ENCODE measurements around the gene SLC9A6. TPM values are rescaled to one million over a fixed set of nuclear protein-coding genes. Genes with fewer than 3 reads are reported as not detected.
"Not testable (repeated sequence)": the region's sequence is repeated elsewhere in the genome, so short reads cannot be mapped to it uniquely, and the experiment has no call there.

SLC9A6 gene
- total RNA-seq, 1 experiment from 2014 or later, result 13.0 TPM

GRCh38 chrX:136049608-136050007 is 64.4 kb downstream of the SLC9A6 start:
- TF ChIP-seq CTCF (conservative IDR thresholded peaks at IDR 0.05; ENCODE audit: low read depth, low read length), result no peak
- TF ChIP-seq EZH2 (IDR thresholded peaks at IDR 0.05; ENCODE audit: borderline replicate concordance, low read depth, low read length, poor library complexity, severe bottlenecking), result no peak
- intact Hi-C loops (cut with micrococcal nuclease; ENCODE audit: unreplicated experiment), result no loop called here

GRCh38 chrX:136050875-136051274 is 65.6 kb downstream of the SLC9A6 start:
- H3K4me1 ChIP-seq (ENCODE audit: insufficient read depth, low read length, poor library complexity, severe bottlenecking); H3K27ac ChIP-seq (ENCODE audit: low read depth, low read length, poor library complexity, severe bottlenecking); H3K27me3 ChIP-seq (replicated peaks; ENCODE audit: insufficient read depth, low read depth, low read length, poor library complexity); CTCF ChIA-PET; POLR2A ChIA-PET (ENCODE audit: low non-redundant PET); intact Hi-C loops (cut with micrococcal nuclease; ENCODE audit: unreplicated experiment); H3K9me3 ChIP-seq (ENCODE audit: low read depth, low read length, poor library complexity, severe bottlenecking); BruUV-seq (replicated peaks); H3K36me3 ChIP-seq (ENCODE audit: insufficient read depth, low read length, poor library complexity, severe bottlenecking); H3K4me3 ChIP-seq (ENCODE audit: low read depth, low read length, poor library complexity, severe bottlenecking); DNase-seq (ENCODE audit: low spot score): not testable (repeated sequence)

More at GRCh38 chrX:136049608-136050007, 64.4 kb downstream of the SLC9A6 start:
- CTCF ChIA-PET, result no interaction called here
- Histone ChIP-seq H3K27me3 (replicated peaks; ENCODE audit: insufficient read depth, low read depth, low read length, poor library complexity) (no peaks in the 10 kb centered on the region), H3K36me3 (ENCODE audit: insufficient read depth, low read length, poor library complexity, severe bottlenecking) (no peaks in the 10 kb centered on the region), H3K4me1 (ENCODE audit: insufficient read depth, low read length, poor library complexity, severe bottlenecking) (no peaks in the 10 kb centered on the region), H3K4me3 (ENCODE audit: low read depth, low read length, poor library complexity, severe bottlenecking) (no peak overlapping the region), H3K27ac (ENCODE audit: low read depth, low read length, poor library complexity, severe bottlenecking) (no peak overlapping the region), H3K9me3 (ENCODE audit: low read depth, low read length, poor library complexity, severe bottlenecking) (no peaks in the 10 kb centered on the region)
- DNase-seq (ENCODE audit: low spot score), result no peak
- POLR2A ChIA-PET (ENCODE audit: low non-redundant PET), result no interaction called here
- BruUV-seq (replicated peaks), result no TSS peak

GRCh38 chrX:136051611-136052010 is 66.4 kb downstream of the SLC9A6 start:
- no TSS peak for BruUV-seq (replicated peaks)
- Histone ChIP-seq H3K9me3 (ENCODE audit: low read depth, low read length, poor library complexity, severe bottlenecking) (no peaks in the 10 kb centered on the region), H3K4me3 (ENCODE audit: low read depth, low read length, poor library complexity, severe bottlenecking) (no peak overlapping the region), H3K27me3 (replicated peaks; ENCODE audit: insufficient read depth, low read depth, low read length, poor library complexity) (no peaks in the 10 kb centered on the region), H3K36me3 (ENCODE audit: insufficient read depth, low read length, poor library complexity, severe bottlenecking) (no peaks in the 10 kb centered on the region), H3K4me1 (ENCODE audit: insufficient read depth, low read length, poor library complexity, severe bottlenecking) (no peaks in the 10 kb centered on the region), H3K27ac (ENCODE audit: low read depth, low read length, poor library complexity, severe bottlenecking) (no peak overlapping the region)
- POLR2A ChIA-PET (ENCODE audit: low non-redundant PET), result no interaction called here
- no peak for TF ChIP-seq CTCF (conservative IDR thresholded peaks at IDR 0.05; ENCODE audit: low read depth, low read length)
- no peak for TF ChIP-seq EZH2 (IDR thresholded peaks at IDR 0.05; ENCODE audit: borderline replicate concordance, low read depth, low read length, poor library complexity, severe bottlenecking)
- intact Hi-C loops (cut with micrococcal nuclease; ENCODE audit: unreplicated experiment), result no loop called here
- CTCF ChIA-PET, result no interaction called here
- no peak for DNase-seq (ENCODE audit: low spot score)

- TF ChIP-seq EZH2 (IDR thresholded peaks at IDR 0.05; ENCODE audit: borderline replicate concordance, low read depth, low read length, poor library complexity, severe bottlenecking) (no peak), CTCF (conservative IDR thresholded peaks at IDR 0.05; ENCODE audit: low read depth, low read length) (no peak)
- BruUV-seq (replicated peaks), result no TSS peak
- Histone ChIP-seq H3K36me3 (ENCODE audit: insufficient read depth, low read length, poor library complexity, severe bottlenecking) (no peaks in the 10 kb centered on the region), H3K4me1 (ENCODE audit: insufficient read depth, low read length, poor library complexity, severe bottlenecking) (no peaks in the 10 kb centered on the region), H3K27me3 (replicated peaks; ENCODE audit: insufficient read depth, low read depth, low read length, poor library complexity) (no peaks in the 10 kb centered on the region), H3K4me3 (ENCODE audit: low read depth, low read length, poor library complexity, severe bottlenecking) (no peak overlapping the region), H3K27ac (ENCODE audit: low read depth, low read length, poor library complexity, severe bottlenecking) (no peak overlapping the region), H3K9me3 (ENCODE audit: low read depth, low read length, poor library complexity, severe bottlenecking) (no peaks in the 10 kb centered on the region)
- intact Hi-C loops (cut with micrococcal nuclease; ENCODE audit: unreplicated experiment), result no loop called here
- ChIA-PET POLR2A (ENCODE audit: low non-redundant PET) (no interaction called here), CTCF (no interaction called here)
- DNase-seq (ENCODE audit: low spot score), result peak; percentile 21
Observed at GRCh38 chrX:136055651-136056221, 70.5 kb downstream of the SLC9A6 start.

All from A673 (cell line).